Neuronal stem cell (in vitro differentiated cells): ENCODE results near the gene FCHSD2.

ENCODE experiments used
- DNase-seq: peaks from one replicate; pipeline ENCODE4 v3.0.0-alpha.2; 2013; ENCODE audit warnings: low spot score
- H2AFZ ChIP-seq: one replicate; pipeline ENCODE4 v1.6.1; 2013; ENCODE audit warnings: mild to moderate bottlenecking, low read length, inconsistent platforms
- H2AK5ac ChIP-seq: 2 replicates; pipeline ENCODE4 v1.6.1; 2013; ENCODE audit warnings: low read depth, mild to moderate bottlenecking, inconsistent platforms, low read length, moderate library complexity, mixed read lengths
- H2BK120ac ChIP-seq: 2 replicates; pipeline ENCODE4 v1.6.1; 2013; ENCODE audit warnings: low read depth, mild to moderate bottlenecking, inconsistent platforms, low read length, moderate library complexity, mixed read lengths
- H2BK12ac ChIP-seq: one replicate; pipeline ENCODE4 v1.6.1; 2013; ENCODE audit warnings: low read length, inconsistent platforms
- H2BK15ac ChIP-seq: 2 replicates; pipeline ENCODE4 v1.6.1; 2013; ENCODE audit warnings: mild to moderate bottlenecking, low read length, inconsistent platforms, mixed read lengths
- H2BK5ac ChIP-seq: one replicate; pipeline ENCODE4 v1.6.1; 2013; ENCODE audit warnings: inconsistent platforms, mild to moderate bottlenecking, low read length, moderate library complexity
- H3K14ac ChIP-seq: one replicate; pipeline ENCODE4 v1.6.1; 2013; ENCODE audit warnings: low read length, inconsistent platforms
- H3K18ac ChIP-seq: 2 replicates; pipeline ENCODE4 v1.6.1; 2013; ENCODE audit warnings: low read length, inconsistent platforms
- H3K23ac ChIP-seq: 2 replicates; pipeline ENCODE4 v1.6.1; 2013; ENCODE audit warnings: low read depth, mild to moderate bottlenecking, mixed read lengths, low read length, inconsistent platforms; ENCODE audit not compliant: poor library complexity
- H3K27ac ChIP-seq: replicated peaks from 3 replicates; pipeline ENCODE4 v1.5.1; 2013; ENCODE audit warnings: low read length, inconsistent platforms
- H3K27me3 ChIP-seq, 3 experiments: 2 replicates each; pipeline ENCODE4 v1.6.1; 2013; ENCODE audit warnings: low read length in 3 of 3, mild to moderate bottlenecking in 2 of 3, inconsistent platforms in 1 of 3, low read depth in 1 of 3, mixed read lengths in 1 of 3, moderate library complexity in 1 of 3; ENCODE audit not compliant: control insufficient read depth in 3 of 3, insufficient read depth in 3 of 3
- H3K36me3 ChIP-seq, 2 donors: replicated peaks in 1 of 2; 2 replicates each; pipeline ENCODE4 v1.6.1; 2013; ENCODE audit warnings: low read length in 2 of 2; ENCODE audit not compliant: control insufficient read depth in 2 of 2, insufficient read depth in 2 of 2
- H3K4ac ChIP-seq: 2 replicates; pipeline ENCODE4 v1.6.1; 2013; ENCODE audit warnings: inconsistent platforms, mild to moderate bottlenecking, low read length, moderate library complexity
- H3K4me1 ChIP-seq, 2 donors: 1 replicate in 1 of 2; 2 replicates in 1 of 2; pipeline ENCODE4 v1.6.1; 2013; ENCODE audit warnings: low read length in 2 of 2, low read depth in 1 of 2; ENCODE audit not compliant: control insufficient read depth in 2 of 2, insufficient read depth in 1 of 2
- H3K4me2 ChIP-seq: one replicate; pipeline ENCODE4 v1.6.1; 2013; ENCODE audit warnings: mild to moderate bottlenecking, low read length, inconsistent platforms; ENCODE audit not compliant: insufficient read depth, poor library complexity, severe bottlenecking
- H3K4me3 ChIP-seq, 2 donors: 2 replicates each; pipeline ENCODE4 v1.5.1; 2013; ENCODE audit warnings: low read length in 2 of 2, mild to moderate bottlenecking in 2 of 2, inconsistent platforms in 1 of 2, moderate library complexity in 1 of 2
- H3K79me1 ChIP-seq: one replicate; pipeline ENCODE4 v1.6.1; 2013; ENCODE audit warnings: low read depth, mild to moderate bottlenecking, inconsistent platforms, low read length, moderate library complexity
- H3K9ac ChIP-seq: one replicate; pipeline ENCODE4 v1.6.1; 2013; ENCODE audit warnings: mild to moderate bottlenecking, low read depth, low read length, inconsistent platforms; ENCODE audit not compliant: poor library complexity
- H3K9me3 ChIP-seq, 2 donors: replicated peaks in 1 of 2; 2 replicates each; pipeline versions ENCODE3 to v1.6.1; 2013; ENCODE audit warnings: low read length in 2 of 2, mild to moderate bottlenecking in 2 of 2, inconsistent platforms in 1 of 2, low read depth in 1 of 2, mixed read lengths in 1 of 2, moderate library complexity in 1 of 2; ENCODE audit not compliant: control insufficient read depth in 2 of 2, insufficient read depth in 1 of 2
- H4K8ac ChIP-seq: one replicate; pipeline ENCODE4 v1.6.1; 2013; ENCODE audit warnings: low read depth, mild to moderate bottlenecking, inconsistent platforms, low read length, moderate library complexity
- H4K91ac ChIP-seq: one replicate; pipeline ENCODE4 v1.6.1; 2013; ENCODE audit warnings: low read length, low read depth, mild to moderate bottlenecking, inconsistent platforms; ENCODE audit not compliant: poor library complexity
- WGBS, 2 donors: extraction: QIAGEN DNeasy Blood & Tissue Kit; methylation state at CpG; one replicate each; pipeline ENCODE4 v1.1.7; 2013; ENCODE audit warnings: missing lambda C conversion rate in 2 of 2, mixed read lengths in 1 of 2; ENCODE audit not compliant: insufficient read length in 2 of 2, insufficient replicate concordance in 1 of 2; ENCODE audit errors: extremely low coverage in 2 of 2; 5-methylcytosine and 5-hydroxymethylcytosine counted together

Gene FCHSD2

GRCh38 chr11:73167363-73167954 lies 25.3 kb upstream of the FCHSD2 start:
- no peak overlapping the region for H2BK15ac ChIP-seq
- no peak overlapping the region for H3K4me3 ChIP-seq
- H2BK120ac ChIP-seq = no peak overlapping the region
- H3K79me1 ChIP-seq = no peaks in the 10 kb centered on the region
- no peak overlapping the region for H3K4me2 ChIP-seq
- no peak overlapping the region for H3K4ac ChIP-seq
- no peak overlapping the region for H2AK5ac ChIP-seq
- WGBS, 2 donors = no CpG with 5 or more reads among the region's 3 CpGs
- no peak overlapping the region for H4K8ac ChIP-seq
- no peak overlapping the region for H2BK5ac ChIP-seq
- no peak overlapping the region for H2BK12ac ChIP-seq
- peaks cover 0 to 8% (median 0%) of the 10 kb centered on the region in 3 experiments for H3K27me3 ChIP-seq
- H2AFZ ChIP-seq = no peak overlapping the region
- H3K4me1 ChIP-seq = peaks cover 3 to 12% of the 10 kb centered on the region in 2 donors
- H3K27ac ChIP-seq = no peak overlapping the region
- no peak overlapping the region for H3K18ac ChIP-seq
- no peak for DNase-seq
- H4K91ac ChIP-seq = no peak overlapping the region
- no peaks in the 10 kb centered on the region for H3K36me3 ChIP-seq
- H3K14ac ChIP-seq = no peak overlapping the region
- no peak overlapping the region for H3K23ac ChIP-seq
- no peaks in the 10 kb centered on the region for H3K9me3 ChIP-seq
- no peak overlapping the region for H3K9ac ChIP-seq

DNA sequence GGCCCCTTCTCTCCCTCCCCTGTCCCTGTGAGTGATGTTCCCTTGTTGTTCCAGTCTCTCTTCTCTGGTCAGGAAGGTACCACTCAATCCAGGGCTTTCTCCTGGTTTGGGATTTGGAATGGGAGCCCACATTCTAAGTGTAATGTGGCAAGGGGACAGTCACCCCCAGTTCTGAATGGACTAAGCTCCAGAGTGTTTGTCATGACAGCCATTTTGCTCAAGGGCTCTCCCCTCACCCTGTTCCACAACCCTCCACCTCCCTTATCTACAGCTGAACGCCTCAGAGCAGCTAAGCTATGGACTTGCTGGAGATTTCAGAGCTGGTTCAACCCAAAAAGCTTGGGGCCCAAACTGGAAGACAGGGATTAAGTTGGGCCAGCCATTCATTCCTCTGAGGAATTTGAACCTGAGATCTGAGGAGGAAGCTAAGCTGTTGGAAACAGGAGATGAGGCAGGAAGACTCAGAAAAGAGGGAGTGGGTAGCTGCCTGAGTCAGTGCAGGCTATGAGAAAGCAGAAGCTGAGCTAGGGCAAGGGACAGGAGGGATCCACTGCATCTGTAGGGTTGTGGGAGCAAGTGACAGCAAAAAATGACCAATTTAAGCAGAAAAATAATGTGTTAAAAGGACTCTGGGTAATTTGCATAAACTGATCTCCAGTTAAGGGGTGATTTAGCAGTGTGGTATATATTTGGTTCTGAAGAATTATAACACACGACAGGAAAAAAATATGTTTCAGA lies 22.9 kb upstream of the FCHSD2 start:
- H4K8ac ChIP-seq = no peak overlapping the region
- H3K14ac ChIP-seq = no peak overlapping the region
- no CpG with 5 or more reads among the region's 2 CpGs for WGBS, 2 donors

DNA sequence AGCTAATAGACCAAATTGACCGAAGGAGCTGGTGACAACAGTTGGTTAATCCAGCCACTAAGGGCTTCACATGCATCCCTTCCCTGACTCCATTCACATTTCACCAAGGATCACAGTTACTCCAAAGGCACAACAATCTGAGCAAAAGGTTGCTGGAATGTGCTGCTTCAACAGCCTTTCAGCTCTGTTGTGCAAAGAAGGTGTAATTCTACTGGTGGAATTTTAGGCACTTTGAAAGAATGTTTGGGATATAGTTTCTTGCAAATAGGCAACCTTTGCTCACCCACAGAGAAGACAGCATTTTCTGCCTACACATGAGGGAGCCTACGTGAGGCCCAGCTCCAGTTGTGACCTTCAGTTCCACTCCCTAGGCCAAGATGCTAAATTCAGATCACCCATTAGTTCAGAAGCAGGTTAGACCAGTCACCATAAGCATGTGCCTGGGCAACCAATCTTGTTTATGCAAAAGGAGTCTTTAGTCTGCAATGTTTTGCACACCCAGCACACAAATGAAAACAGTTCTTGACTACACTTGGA lies 21.6 kb upstream of the FCHSD2 start:
- H3K18ac ChIP-seq = no peak overlapping the region
- no peaks in the 10 kb centered on the region for H3K36me3 ChIP-seq
- H3K27ac ChIP-seq = no peak overlapping the region
- H3K27me3 ChIP-seq = peaks cover 0 to 3% (median 0%) of the 10 kb centered on the region in 3 experiments
- no peaks in the 10 kb centered on the region for H3K9me3 ChIP-seq
- no peak overlapping the region for H3K14ac ChIP-seq
- H2AFZ ChIP-seq = no peak overlapping the region
- no peak overlapping the region for H3K23ac ChIP-seq
- H2BK15ac ChIP-seq = no peak overlapping the region
- no peak overlapping the region for H3K4ac ChIP-seq
- H4K91ac ChIP-seq = no peak overlapping the region
- no peak overlapping the region for H3K9ac ChIP-seq
- no peak for DNase-seq
- H3K4me1 ChIP-seq = peaks cover 0 to 2% of the 10 kb centered on the region in 2 donors
- no peak overlapping the region for H2BK5ac ChIP-seq
- H2BK12ac ChIP-seq = no peak overlapping the region
- no peaks in the 10 kb centered on the region for H3K79me1 ChIP-seq
- no peak overlapping the region for H4K8ac ChIP-seq
- no peak overlapping the region for H2AK5ac ChIP-seq
- no peak overlapping the region for H3K4me3 ChIP-seq
- peak overlapping the region; percentile 44 for H2BK120ac ChIP-seq
- WGBS, 2 donors = no CpG with 5 or more reads among the region's 2 CpGs
- no peak overlapping the region for H3K4me2 ChIP-seq

More for the DNA sequence above, 22.9 kb upstream of the FCHSD2 start:
- H3K18ac ChIP-seq = no peak overlapping the region
- H2BK5ac ChIP-seq = no peak overlapping the region
- no peak overlapping the region for H3K4me2 ChIP-seq
- DNase-seq = no peak
- no peak overlapping the region for H3K4me3 ChIP-seq
- H4K91ac ChIP-seq = no peak overlapping the region
- H2AK5ac ChIP-seq = no peak overlapping the region
- H3K79me1 ChIP-seq = no peaks in the 10 kb centered on the region
- H3K9me3 ChIP-seq = no peaks in the 10 kb centered on the region
- no peak overlapping the region for H2BK15ac ChIP-seq
- peaks cover 3 to 10% of the 10 kb centered on the region in 2 donors for H3K4me1 ChIP-seq
- H3K23ac ChIP-seq = no peak overlapping the region
- no peak overlapping the region for H2BK12ac ChIP-seq
- H3K36me3 ChIP-seq = no peaks in the 10 kb centered on the region
- H3K27ac ChIP-seq = no peak overlapping the region
- H3K9ac ChIP-seq = no peak overlapping the region
- H3K4ac ChIP-seq = no peak overlapping the region
- no peak overlapping the region for H2BK120ac ChIP-seq
- peaks cover 0 to 8% (median 0%) of the 10 kb centered on the region in 3 experiments for H3K27me3 ChIP-seq
- no peak overlapping the region for H2AFZ ChIP-seq

- WGBS, 2 donors = no CpG with 5 or more reads among the region's 10 CpGs
- H2BK12ac ChIP-seq = no peak overlapping the region
- no peak overlapping the region for H2BK5ac ChIP-seq
- no peak overlapping the region for H3K23ac ChIP-seq
- no peak overlapping the region for H3K4me3 ChIP-seq
- no peak overlapping the region for H2AK5ac ChIP-seq
- peaks cover 0 to 5% (median 0%) of the 10 kb centered on the region in 3 experiments for H3K27me3 ChIP-seq
- H3K36me3 ChIP-seq = no peaks in the 10 kb centered on the region
- no peaks in the 10 kb centered on the region for H3K79me1 ChIP-seq
- DNase-seq = no peak
- peaks cover 0 to 2% of the 10 kb centered on the region in 2 donors for H3K4me1 ChIP-seq
- H4K91ac ChIP-seq = no peak overlapping the region
- no peak overlapping the region for H4K8ac ChIP-seq
- H3K9me3 ChIP-seq = no peaks in the 10 kb centered on the region
- H3K14ac ChIP-seq = no peak overlapping the region
- no peak overlapping the region for H3K4ac ChIP-seq
- H2BK120ac ChIP-seq = no peak overlapping the region
- H2AFZ ChIP-seq = no peak overlapping the region
- H3K4me2 ChIP-seq = no peak overlapping the region
- H2BK15ac ChIP-seq = no peak overlapping the region
- peak overlapping the region; percentile 39 for H3K18ac ChIP-seq
- no peak overlapping the region for H3K9ac ChIP-seq
- no peak overlapping the region for H3K27ac ChIP-seq
Measured at GRCh38 chr11:73162196-73162740, 20.1 kb upstream of the FCHSD2 start.
